Calu3 (cell line): ENCODE results near the gene SNX1. TPM values are rescaled to one million over a fixed set of nuclear protein-coding genes. Genes with fewer than 3 reads are reported as not detected.

Experiments
- BruUV-seq: library from RNA; stranded (reverse); fragments of 400-500 nt; replicated peaks from 2 replicates; lab custom pipeline; 2021; lab: Mats Ljungman, UMichigan
- CTCF ChIA-PET: fragments of 300-600 bp; sonication (Branson Sonifier 250); formaldehyde crosslinking; loops from one replicate; lab custom pipeline; 2022; ENCODE audit warnings: antibody characterized with exemption; lab: Charles Lee
- DNase-seq: peaks from one replicate; pipeline ENCODE4 v3.0.0; 2022
- H3K27ac Mint-ChIP-seq: one replicate; pipeline ENCODE4 v1.8.0; 2022; ENCODE audit warnings: mixed read lengths; ENCODE audit not compliant: unreplicated experiment
- H3K27me3 Mint-ChIP-seq: one replicate; pipeline ENCODE4 v1.8.0; 2022; ENCODE audit warnings: mixed read lengths; ENCODE audit not compliant: unreplicated experiment
- H3K36me3 Mint-ChIP-seq: one replicate; pipeline ENCODE4 v1.8.0; 2022; ENCODE audit warnings: mild to moderate bottlenecking, moderate library complexity, mixed read lengths; ENCODE audit not compliant: insufficient read depth, unreplicated experiment
- H3K4me1 Mint-ChIP-seq: one replicate; pipeline ENCODE4 v1.8.0; 2022; ENCODE audit warnings: mild to moderate bottlenecking, low read depth, mixed read lengths; ENCODE audit not compliant: unreplicated experiment
- H3K4me3 Mint-ChIP-seq: one replicate; pipeline ENCODE4 v1.8.0; 2022; ENCODE audit warnings: mild to moderate bottlenecking, low read depth, moderate library complexity, mixed read lengths; ENCODE audit not compliant: unreplicated experiment
- H3K9me3 Mint-ChIP-seq: one replicate; pipeline ENCODE4 v1.8.0; 2022; ENCODE audit warnings: low read depth, mixed read lengths; ENCODE audit not compliant: unreplicated experiment
- CTCF ChIP-seq: fragments of 200-600 bp; IDR thresholded peaks from one replicate; pipeline ENCODE4 v1.8.0; 2022; ENCODE audit warnings: antibody characterized with exemption; ENCODE audit not compliant: unreplicated experiment
- intact Hi-C: fragments of 100-400 bp; cut with micrococcal nuclease; formaldehyde crosslinking; loops from one replicate; pipeline ENCODE4 v1.10.0; 2022; ENCODE audit not compliant: unreplicated experiment
- total RNA-seq: library from RNA; stranded (reverse); gene quantifications from 2 replicates; pipeline ENCODE4 v1.2.3, GENCODE V29; 2022

SNX1 gene
- total RNA-seq, 1 experiment from 2014 or later: 108 TPM

GRCh38 chr15:64149893-64150578 is 54.3 kb downstream of the SNX1 start:
- Mint-ChIP-seq H3K27ac (no peak overlapping the region), H3K4me1 (peaks cover 20% of the 10 kb centered on the region), H3K4me3 (no peak overlapping the region), H3K36me3 (peaks cover 51% of the 10 kb centered on the region), H3K9me3 (no peaks in the 10 kb centered on the region), H3K27me3 (peaks cover 13% of the 10 kb centered on the region)
- intact Hi-C loops: loop anchor here (10.0 kb wide), 1 partner anchor 55 kb away; the partner anchor contains the start of genes CIAO2A and SNX1
- no TSS peak for BruUV-seq
- CTCF ChIA-PET: interaction anchor here (0.5 to 0.9 kb wide), 3 partner anchors 63 to 642 kb away, joined by 3 to 5 read pairs (median 4); no protein-coding TSS in a partner anchor
- no peak for DNase-seq
- TF ChIP-seq CTCF: no peak

- Mint-ChIP-seq H3K27ac (no peak within 1 kb of the TSS), H3K36me3 (peaks cover 62% of the 10 kb centered on the region), H3K4me3 (peak within 1 kb of the TSS; percentile 69), H3K9me3 (no peaks in the 10 kb centered on the region), H3K4me1 (peaks cover 20% of the 10 kb centered on the region), H3K27me3 (peaks cover 13% of the 10 kb centered on the region)
- peak; percentile 44 for DNase-seq
- CTCF ChIA-PET: no interaction called here
- no TSS peak for BruUV-seq
- no peak for TF ChIP-seq CTCF
- intact Hi-C loops: loop anchor here (10.0 kb wide), 1 partner anchor 57 kb away; the partner anchor contains the start of genes CIAO2A and SNX1
Measured at GRCh38 chr15:64151727-64152506, 56.1 kb downstream of the SNX1 start, which contains the start of gene SNX22. TSS of gene SNX22 (plus strand) at chr15:64151731. CDS start at chr15:64151776, 45 bp downstream.

- no TSS peak for BruUV-seq
- intact Hi-C loops: loop anchor here (10.0 kb wide), 1 partner anchor 58 kb away; the partner anchor contains the start of genes CIAO2A and SNX1
- CTCF ChIA-PET: interaction anchor here (0.6 to 1.8 kb wide), 11 partner anchors 10 to 575 kb away, joined by 3 to 11 read pairs (median 4); partner anchors contain the start of genes CIAO2A, PPIB and SNX1
- Mint-ChIP-seq H3K4me1 (peaks cover 22% of the 10 kb centered on the region), H3K27ac (peak overlapping the region; percentile 94), H3K9me3 (no peaks in the 10 kb centered on the region), H3K4me3 (peak overlapping the region; percentile 69), H3K27me3 (peaks cover 13% of the 10 kb centered on the region), H3K36me3 (peaks cover 70% of the 10 kb centered on the region)
- no peak for TF ChIP-seq CTCF
- DNase-seq: no peak
Measured at GRCh38 chr15:64152507-64153387, 57.0 kb downstream of the SNX1 start.
